ENCODE measurements around the gene LAPTM5.

The LAPTM5 gene

DNA sequence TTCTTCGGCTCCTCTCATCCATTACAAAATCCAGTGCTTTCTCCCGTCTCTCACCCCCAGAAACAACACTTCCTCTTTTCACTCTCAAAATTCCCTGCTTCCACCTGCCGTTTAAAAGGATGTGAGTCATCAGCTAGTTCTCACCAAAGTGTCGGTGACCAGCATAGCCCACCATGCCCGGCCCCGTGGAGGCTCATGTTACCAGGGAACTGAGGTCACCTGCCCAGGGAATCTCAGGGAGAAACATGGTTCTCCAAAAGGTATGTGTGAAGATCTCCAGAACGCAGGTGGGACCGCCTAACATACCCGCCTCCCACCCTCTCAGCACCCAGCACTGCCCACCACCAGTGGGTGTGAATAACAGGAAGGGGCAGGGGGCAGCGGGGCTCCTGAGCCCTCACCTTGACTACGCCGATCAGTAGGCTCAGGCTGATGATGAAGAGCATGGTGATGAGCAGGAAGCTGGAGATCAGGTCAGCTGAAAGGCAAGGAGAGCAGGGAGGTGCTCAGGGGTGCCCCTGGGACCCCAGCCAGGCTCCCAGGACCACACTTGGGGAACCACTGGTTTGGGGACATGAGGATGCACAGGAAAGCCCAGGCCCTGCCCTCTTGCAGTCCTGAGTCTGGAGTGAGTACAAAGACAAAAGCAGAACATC, 16.2 kb downstream of the LAPTM5 start:
- DNase-seq, result peak; percentile 27

DNA sequence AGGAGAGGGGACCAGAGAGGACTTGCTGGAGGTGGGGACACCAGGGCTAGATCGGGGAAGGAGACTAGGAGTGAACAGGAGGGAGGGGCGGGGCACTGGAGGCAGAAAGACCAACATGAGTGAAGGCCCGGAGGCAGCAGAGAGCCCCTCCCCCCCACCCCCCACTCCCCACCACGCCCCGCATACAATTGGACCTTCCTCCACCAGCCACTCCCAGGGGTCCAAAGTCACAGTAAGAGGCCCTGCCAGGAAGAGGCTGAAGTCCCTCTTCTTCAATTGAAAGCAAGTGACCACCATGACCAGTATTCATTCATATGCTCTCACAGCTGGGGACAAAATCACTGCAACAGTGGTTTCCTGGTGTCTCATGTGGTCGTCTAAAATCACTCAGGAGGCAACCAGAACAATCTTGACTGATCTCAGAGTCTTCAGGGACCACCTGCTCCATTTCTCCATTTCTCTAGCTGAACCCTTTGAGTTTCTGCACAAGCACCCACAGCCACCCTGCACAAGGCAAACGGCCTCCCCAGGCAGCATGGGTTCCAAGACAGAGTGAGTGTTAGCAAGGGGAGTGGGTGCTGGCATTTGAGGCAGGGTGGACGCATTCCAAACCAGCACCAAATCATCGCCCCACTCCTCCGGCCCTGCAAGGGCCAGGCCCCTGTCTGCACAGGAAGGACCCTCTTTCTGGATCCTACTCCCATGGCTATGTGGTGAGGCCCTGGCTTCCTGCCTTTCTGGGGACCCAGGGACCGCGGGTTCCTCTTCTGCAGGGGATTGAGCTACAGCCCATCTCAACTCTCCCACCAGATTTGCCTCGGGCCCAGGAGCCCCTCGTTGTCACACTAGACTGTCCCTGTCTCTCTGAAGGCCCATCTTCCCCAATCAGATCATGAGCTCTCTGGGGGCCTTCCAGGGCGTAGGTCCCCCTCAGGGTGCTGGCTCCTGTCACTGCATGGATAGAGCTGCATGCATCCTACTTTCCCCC, 17.0 kb downstream of the LAPTM5 start:
- DNase-seq, result no peak

DNA sequence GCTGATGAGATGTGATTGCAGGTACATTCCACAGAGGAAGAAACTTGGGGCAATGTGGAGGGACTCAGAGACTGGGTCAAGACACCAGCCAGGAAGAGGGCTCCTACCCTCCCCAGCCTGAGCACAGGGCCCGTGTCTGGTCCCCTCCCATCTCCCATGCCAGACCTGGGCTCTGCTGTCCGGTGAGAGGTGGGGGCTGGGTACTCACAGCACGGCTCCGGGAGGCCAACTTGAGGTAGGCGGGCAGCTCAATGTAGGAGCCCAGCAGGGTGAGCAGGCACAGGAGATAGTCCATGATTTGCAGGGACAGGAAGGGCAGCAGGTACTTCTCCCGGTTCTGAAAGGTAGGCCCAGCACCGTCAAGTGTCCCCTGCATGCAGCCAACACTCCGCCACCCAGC, 18.0 kb downstream of the LAPTM5 start:
- no peak for DNase-seq

DNA sequence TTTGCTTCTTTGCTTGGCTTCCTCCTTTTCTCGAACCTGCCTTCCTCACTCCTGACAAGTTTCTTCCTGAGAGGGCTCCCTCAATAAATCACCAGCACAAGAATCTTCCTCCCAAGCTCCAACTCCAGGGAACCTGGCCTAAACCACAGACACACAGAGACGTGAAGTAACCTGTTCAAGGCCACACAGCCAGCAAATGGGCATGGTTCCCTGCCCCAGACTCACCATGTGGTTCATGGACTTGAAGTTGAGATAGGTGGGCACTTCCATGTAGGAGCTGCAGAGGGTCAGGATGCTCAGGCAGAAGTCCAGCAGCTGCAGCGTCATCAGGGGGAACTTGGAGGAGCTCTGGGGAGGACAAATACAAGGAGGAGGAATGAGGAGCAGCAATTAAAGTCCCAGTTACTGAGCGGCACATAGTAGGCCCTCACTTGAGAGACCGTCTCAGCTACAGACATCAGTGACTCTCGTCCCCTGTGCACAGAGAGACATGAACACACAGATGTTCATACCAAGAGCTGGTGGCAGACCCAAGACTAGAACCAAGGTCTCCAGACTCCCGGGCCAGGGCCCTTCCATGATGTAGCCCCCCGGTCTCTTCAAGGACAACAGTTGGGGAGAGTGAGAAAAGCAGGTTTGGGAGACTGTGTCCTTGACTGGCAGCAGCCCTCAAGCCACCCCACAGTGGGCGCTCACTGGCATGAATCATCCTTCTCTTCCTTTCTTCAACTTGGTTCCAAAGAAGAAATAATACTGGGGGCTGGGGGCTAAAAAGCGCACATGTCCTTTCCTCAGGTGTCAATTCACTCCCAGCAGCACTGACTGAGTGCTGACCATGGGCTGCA, 18.6 kb downstream of the LAPTM5 start:
- no peak for DNase-seq

DNA sequence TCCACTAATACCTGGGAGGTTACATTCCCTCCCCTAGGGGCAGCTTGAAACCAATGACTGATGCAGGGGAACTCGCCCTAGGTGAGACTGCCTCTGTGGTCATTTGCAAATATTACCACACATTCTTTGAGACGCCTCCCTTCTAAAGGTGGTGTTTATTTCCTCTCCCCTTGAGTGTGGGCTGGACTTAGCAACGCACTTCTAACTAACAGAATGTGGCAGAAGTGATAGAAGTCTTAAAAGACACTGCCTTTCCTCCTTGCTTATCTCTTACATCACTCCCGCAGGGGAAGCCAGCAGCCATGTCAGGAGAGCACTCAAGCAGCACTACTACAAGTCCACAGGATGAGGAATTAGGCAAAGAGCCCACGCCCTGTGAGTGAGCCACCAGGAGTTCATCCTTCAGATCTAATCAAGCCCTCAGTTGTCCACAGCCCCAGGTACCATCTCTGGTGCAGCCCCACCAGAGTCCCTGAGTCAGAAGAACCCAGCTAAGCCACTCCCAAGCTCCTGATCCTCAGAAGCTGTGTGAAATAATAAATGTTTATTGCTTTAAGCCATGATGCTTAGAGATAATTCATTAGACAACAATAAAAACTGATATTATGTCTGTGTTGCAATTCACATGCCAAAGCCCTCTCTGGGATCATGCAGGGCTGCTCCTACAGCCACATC, 19.4 kb downstream of the LAPTM5 start:
- DNase-seq, result no peak

DNA sequence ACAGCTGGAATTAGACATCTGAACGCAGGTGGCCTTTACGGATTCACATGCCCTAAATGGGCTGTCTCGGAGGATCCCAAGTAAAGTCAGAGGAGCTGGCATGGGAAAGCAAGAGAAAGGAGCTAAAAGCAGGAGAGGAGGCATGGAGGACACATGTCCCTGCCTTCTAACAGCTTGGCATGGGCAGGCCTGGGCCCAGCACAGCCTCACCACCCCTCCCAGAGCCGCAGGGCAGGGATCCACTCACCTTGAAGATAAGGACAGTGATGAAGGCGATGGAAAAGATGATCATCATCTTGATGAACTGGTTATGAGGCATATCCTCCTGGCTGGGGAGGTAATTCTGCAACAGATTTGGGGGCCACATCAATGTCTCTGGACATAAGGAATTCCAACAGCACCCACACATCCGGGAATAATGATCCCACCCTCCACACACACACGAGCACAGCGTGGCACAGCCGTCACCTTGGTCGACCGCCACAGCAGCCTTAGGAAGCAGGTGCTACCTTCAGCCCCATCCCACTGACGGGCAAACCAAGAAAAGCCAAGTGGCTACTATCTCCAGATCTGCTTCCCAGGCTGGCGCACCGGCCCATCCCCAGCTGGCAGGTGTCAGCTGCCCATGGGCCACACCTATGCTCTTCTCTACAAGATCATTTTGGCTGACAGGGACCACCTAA, 20.1 kb downstream of the LAPTM5 start:
- no peak for DNase-seq

DNA sequence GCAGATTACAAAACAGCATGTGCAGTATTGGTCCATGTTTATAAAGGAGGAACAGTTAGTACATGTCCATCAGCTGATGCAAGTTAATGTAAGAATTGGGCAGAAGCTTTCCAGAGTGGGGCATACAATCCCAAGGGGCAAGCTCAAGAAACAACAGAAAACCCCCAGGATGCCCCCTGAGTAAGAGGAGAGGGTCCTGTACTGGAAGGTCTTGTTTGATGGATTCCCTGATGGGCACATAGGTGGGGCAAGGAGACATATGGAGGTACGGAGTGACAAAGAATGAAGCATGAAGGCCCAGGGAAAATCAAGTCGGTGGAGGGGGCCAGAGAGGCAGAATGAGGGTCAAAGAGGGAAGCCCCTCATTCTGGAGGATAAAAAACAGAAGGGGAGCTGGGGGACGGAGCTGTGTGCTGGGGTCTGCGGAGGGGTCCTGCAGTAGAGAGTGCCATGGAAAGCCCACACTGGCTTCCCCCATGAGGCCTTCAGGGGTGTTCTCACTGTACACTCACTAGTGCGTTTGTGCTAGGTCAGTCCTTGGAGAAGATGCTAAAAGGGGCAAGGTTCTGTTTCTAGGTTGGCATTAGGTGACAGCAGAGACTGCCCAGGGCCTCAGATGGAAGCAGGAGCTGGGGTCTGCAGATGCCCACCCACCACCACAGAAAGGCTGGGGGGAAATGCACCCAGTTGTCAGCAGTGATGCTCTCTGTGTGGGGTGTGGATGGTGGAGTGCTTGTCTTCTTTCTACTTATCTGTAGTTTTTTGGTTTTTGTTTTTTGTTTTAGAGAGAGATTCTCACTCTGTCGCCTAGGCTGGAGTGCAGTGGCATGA, 21.7 kb downstream of the LAPTM5 start:
- no peak for DNase-seq

DNA sequence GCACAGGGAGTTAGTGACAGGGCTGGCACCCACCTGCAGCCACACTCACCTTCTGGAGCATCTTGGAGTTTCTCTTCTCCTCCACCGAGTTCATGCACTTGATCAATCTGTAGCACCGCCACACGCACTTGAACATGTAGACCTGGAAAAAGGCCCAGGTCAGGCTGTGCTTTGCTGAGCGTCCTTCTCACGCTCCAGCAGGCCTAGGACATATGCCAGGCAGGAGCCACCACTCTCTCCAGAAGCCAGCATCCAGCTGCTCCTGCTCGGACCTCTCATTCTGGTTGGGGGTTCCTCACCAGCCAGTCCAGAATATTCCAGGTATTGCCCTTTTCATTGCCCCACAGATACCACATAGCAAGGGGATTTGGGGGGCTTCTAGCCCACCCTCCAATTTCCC, 22.4 kb downstream of the LAPTM5 start:
- no peak for DNase-seq

DNA sequence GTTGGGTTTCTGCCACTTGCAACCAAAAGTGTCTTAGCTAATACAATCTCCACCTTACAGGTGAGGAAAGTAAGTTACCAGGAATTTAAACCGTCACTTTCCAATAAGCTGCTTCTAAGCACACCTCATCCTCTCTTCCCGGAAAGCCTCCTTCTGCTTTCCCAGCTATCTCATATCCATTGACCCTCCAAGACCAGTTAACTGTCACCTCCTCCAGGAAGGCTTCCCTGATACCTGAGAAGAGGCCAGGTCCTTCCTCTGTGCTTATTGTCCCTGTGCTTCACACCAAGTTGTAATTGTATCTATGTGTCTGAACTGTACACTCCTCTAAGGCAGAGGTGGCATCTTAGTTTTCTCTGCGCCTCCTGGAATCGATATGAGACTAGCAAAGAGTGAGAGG, 23.0 kb downstream of the LAPTM5 start:
- no peak for DNase-seq

DNA sequence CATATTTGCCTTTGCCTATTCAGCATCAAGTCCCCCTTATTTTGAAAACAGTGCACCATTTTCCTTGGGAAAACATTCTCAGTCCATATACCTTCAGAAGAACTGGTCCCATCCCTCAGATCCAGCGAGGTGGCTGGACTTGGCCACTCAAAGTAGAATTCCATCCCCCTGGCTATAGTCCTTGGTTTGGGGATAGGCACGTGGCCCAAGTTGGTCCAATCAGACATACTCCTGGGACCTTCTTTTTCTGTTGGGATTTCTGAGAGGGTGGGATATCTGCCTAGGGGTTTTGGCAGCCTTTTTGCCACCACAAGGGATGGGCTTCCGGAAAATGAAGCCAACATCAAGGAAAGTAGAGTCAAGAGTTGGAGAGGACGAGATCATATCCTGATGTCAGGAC, 23.5 kb downstream of the LAPTM5 start:
- no peak for DNase-seq

DNA sequence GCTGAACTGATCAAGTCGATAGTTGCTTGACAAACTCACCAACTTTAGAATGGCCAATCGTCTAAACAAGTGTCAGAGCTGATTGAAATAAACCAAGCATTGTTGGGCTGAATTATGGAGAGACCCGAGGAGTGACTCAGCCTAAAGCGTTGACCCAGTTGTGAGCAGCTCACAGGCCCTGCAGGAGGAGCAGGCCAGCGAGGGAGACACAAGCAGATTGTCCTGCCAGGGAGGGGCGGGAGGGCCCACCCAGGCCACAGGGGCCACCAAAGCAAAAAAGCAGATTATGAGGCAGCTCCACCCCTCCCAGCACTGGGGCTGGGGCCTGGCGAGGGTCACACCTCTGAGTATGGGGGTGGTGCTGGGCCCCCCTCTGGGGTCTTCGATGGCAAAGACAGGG, 24.1 kb downstream of the LAPTM5 start:
- DNase-seq, result no peak

DNA sequence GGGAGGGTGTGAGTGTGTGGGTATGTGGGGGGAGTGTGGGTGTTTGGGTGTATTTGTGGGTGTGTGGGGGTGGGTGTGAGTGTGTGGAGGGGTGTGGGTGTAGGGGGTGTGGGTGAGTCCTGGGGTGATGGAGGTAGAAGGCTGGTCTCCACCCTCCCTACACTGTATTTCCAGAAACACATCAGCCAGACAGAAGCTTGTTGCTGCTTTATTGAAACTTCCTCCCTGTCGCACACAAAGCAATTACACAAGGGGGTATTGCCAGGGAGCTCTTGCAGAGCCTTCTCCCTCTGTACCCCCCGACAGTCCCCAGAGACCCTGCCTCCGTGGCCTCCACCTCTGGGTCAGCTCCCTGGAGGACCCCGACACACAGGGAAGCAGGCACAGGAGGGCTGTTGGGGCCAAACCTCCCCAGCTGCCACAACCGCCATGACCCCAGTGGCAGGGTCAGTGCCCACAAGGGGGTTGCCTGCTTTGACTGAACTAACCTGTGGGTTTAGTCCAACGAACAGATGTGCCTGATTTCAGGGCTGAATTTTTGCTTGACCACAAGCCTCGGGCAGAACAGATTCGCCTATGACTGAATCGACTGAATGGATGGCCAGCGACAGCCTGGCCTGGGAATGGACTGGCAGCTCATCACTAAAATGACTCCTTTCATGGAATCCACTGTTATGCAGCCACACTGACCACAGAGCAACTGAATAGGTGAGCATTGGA, 25.1 kb downstream of the LAPTM5 start:
- DNase-seq, result peak; percentile 34

DNA sequence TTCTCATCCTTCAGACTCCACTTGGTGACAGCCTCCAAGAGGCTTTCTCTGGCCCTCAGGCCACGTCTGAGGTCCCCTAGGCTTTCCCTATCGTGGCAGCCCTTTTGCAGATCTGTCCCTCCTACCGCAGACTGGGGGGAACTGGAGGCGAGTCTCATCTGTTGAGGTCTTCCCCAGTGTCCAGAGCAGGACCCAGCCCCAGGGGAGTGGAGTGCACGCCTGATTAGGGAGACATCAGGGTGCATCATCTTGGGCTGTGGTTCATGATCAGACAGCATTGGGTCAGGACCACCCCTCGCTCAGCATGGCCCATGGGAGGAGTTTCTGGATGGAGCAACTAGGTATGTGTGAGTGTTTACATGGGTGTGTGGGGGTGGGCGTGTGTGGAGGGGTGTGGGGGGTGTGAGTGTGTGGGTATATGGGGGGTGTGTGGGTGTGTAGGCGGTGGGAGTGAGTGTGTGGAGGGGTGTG, 25.7 kb downstream of the LAPTM5 start:
- DNase-seq, result no peak

DNA sequence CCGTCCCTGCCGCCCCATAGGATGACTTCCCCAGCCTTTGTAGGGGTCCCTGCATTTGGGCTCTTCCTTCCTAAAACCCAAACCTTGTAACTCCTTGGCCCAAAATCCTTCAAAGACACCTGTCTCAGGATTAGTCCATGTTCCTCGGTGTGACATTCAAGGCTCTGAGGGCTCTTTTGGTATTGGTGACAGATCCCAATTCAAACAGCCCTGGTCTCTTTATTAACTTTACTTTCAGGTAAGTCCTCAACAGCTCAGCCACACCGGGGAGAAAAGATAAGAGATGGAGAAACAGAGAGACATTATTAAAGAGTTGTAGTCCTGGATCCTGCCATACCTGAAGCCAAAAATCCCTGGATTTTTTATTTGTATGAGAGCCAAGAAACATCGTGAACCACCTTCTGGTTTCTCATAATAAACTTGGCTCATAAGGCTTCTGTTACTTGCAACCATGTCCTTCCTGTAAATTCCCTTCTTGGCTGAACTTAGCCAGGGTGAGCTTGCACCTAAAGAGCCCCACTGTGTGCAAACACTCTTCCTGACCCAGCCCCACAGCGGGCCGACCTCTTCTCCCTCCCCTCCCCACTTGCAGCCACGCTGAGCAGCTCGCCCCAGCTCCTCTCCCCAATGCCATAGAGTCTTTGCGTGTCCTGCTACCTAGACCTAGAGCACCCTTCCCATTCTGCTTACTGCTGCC, 26.3 kb downstream of the LAPTM5 start:
- DNase-seq, result no peak

DNA sequence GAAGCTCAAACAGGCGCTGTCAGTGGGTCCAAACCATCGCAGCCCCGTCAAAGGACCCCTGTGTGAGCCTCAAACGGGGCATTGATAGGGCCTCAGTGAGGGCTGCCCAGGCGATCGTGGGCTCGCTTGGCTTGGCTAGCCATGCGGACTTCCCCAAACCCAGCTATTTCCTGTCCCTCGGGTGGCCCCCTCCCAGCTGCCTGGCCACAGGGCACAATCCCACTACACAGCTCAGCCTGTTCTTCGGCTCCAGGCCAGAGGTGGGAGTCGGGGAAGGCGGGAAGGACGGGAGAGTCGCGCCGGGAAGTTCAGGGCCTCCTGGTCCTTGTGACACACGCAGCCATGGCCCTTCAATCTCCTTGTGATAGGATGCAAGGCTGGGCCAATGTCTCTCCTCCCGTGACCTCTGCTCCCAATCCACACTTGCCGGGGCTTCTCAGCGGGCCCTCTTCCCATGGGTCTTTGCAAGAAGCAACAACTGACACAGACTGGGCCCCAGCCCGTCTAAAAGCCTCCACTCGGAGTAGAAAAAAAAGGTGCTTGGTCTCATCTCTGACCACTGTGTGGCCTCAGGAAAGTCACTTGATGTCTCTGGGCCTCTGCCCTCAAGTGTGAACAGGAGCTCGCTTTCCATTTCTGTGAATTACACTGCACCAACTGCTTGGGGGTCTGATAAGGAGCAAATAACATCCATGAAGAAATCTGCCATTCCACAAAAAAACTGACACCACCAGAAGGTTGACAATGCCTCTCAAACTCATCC, 27.0 kb downstream of the LAPTM5 start:
- DNase-seq, result no peak

DNA sequence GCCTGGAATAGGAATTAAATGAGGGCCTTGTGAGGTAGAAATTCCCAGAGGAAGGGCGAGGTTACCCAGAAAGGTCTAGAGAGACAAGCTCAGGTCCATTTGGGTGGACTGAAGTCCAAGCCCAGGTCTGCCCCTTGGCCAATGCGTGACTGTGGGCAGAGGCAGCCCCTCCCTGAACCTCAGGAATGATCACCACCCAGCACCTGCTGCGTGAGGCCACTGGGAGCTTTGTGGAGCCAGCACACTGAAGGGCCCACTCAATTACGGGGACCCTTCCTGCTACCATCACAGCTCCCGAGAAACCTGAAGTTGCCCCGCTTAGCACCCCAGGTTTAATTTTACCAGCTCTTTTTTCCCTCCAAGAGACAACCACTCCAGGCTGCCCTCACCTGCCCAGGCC, 27.7 kb downstream of the LAPTM5 start:
- no peak for DNase-seq

DNA sequence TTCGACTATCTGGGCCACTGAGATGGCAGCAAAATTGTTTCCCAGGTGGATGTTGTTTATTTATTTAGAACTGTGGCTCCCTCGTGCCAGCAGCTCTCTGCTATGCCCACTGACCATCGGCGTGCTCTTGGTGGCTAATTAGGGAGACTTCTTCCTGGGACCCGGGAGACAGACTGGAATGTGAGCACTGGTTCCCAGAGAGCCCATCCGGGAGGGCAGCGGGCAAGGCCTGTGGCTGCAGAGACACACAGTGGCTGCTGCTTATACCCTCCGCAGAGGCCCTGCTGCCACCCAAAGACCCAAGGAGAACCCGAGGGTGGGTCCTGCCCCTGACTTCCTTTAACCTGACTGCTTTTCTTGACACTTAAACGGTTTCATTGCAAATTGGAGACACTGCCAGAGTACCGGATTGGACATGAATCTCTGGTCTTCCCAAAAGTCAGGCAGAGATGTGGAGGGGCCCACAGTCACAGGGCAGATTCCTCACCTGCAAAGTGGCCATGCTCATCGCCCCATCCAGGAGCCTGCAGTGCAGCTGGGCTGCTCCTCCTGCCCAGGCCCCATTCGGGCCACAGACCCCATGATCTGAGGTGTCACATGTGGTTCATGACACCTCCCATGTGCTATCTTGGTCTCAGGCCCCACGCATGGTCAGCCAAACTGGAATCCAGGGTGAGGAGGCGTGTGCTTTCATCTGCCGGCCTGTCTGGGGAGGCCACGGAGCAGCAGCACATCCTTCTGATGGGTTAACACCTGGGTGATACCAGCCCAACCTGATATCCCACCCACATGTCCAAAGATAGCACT, 28.5 kb downstream of the LAPTM5 start:
- DNase-seq, result no peak

DNA sequence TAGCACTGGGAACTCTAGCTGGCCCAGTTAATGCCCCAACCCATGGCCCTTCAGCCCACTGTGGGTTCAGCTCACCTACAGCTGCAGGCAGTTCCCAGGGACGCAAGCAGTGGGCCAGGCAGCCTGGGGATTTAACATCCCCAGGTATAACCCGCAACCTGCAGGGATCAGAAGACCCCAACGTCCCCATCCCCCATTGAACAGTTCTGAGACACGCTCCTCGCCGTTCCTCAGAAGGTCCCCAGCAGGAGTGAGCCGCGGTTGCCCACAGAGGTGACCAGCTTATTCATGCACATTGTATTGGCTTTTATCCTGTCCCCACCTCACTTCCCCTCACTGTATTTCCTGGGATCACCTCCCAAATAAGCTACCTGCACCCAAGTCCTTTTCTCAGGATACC, 29.2 kb downstream of the LAPTM5 start:
- DNase-seq, result no peak
